Body of pancreas (tissue), 4 donors: Measurements from ENCODE around the gene CERCAM. TPM values are rescaled to one million over a fixed set of nuclear protein-coding genes. Genes with fewer than 3 reads are reported as not detected.

Experiments
- ATAC-seq: fragments of 150-250 bp; one replicate; pipeline ENCODE4 v1.9.1; 2016
- DNase-seq, 4 donors: peaks; one replicate each; pipeline ENCODE4 v3.0.0-alpha.2; 2019
- H3K27ac ChIP-seq, 4 donors: fragments of 200-600 bp; sonication (generic); 1 replicate in 3 of 4; 2 replicates in 1 of 4; pipeline versions ENCODE4 v1.5.1 to v1.6.1; 2016 to 2019; ENCODE audit warnings: mild to moderate bottlenecking in 1 of 4, mixed read lengths in 1 of 4, moderate library complexity in 1 of 4
- H3K27me3 ChIP-seq, 2 donors: fragments of 200-600 bp; sonication (generic); one replicate each; pipeline ENCODE4 v1.6.0; 2016; ENCODE audit warnings: mild to moderate bottlenecking in 1 of 2
- H3K36me3 ChIP-seq, 2 donors: fragments of 200-600 bp; sonication (generic); replicated peaks in 1 of 2; 2 replicates each; pipeline ENCODE4 v1.5.1; 2016; ENCODE audit warnings: low read depth in 2 of 2; ENCODE audit not compliant: insufficient read depth in 1 of 2
- H3K4me1 ChIP-seq: fragments of 200-600 bp; sonication (generic); one replicate; pipeline ENCODE4 v1.6.0; 2016
- H3K4me3 ChIP-seq, 2 donors: fragments of 200-600 bp; sonication (generic); 1 replicate in 1 of 2; 2 replicates in 1 of 2; pipeline ENCODE4 v1.5.1; 2016 to 2019
- H3K9me3 ChIP-seq, 3 donors: fragments of 200-600 bp; sonication (generic); 1 replicate in 2 of 3; 2 replicates in 1 of 3; pipeline ENCODE4 v1.5.1; 2016
- CTCF ChIP-seq, 7 experiments: fragments of 450-650 bp in 4 of 7; fragments of 200-600 bp in 3 of 7; sonication (generic) in 3 of 7; IDR thresholded peaks; one replicate each; pipeline ENCODE4 v1.5.1; 2016 to 2019; ENCODE audit warnings: antibody characterized with exemption in 7 of 7
- POLR2A ChIP-seq, 3 donors: fragments of 450-650 bp; IDR thresholded peaks; one replicate each; pipeline ENCODE4 v1.6.1; 2016; ENCODE audit warnings: antibody characterized with exemption in 3 of 3, mild to moderate bottlenecking in 2 of 3
- WGBS, 2 donors: methylation state at CpG; one replicate each; pipeline ENCODE4 v1.1.5; 2017; 5-methylcytosine and 5-hydroxymethylcytosine counted together
- intact Hi-C: fragments of 100-400 bp; cut with DNase I; formaldehyde crosslinking; loops from one replicate; pipeline ENCODE4 v1.15.1; 2023
- total RNA-seq, 2 donors: library from RNA; depleted of rRNA; stranded (reverse); fragments of >200 nt; gene quantifications; one replicate each; pipeline ENCODE4 v1.1.0, GENCODE V29; 2016

Gene CERCAM
- total RNA-seq, 2 donors from 2014 or later: 28.0 to 42.0 TPM

DNA sequence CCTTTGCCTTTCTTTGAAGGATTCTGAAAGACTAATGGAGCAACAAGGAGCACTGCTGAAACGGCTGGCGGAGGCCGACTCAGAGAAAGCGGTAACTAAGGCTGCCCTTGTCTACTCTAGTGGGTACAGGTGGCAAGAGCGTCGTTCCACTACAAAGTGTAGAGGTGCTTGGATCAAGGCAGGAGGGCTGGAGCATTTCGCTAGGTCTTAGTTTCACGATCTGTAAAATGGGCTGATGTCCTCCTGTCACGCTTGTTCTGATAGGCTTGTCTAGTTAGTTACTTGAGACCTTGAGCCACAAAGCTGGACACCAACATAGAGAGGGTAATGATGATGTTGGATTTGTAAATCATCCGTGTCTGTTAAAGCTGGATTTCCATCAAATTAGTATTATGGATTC, 60.9 kb downstream of the CERCAM start:
- no peak for DNase-seq
- Histone ChIP-seq H3K27ac (no peak overlapping the region), H3K27me3 (no peaks in the 10 kb centered on the region), H3K36me3 (peaks cover 4 to 7% of the 10 kb centered on the region in 2 donors), H3K4me1 (no peaks in the 10 kb centered on the region), H3K4me3 (no peak overlapping the region), H3K9me3 (no peaks in the 10 kb centered on the region)
- no peak for TF ChIP-seq CTCF (IDR thresholded peaks at IDR 0.05)
- no peak for TF ChIP-seq POLR2A (IDR thresholded peaks at IDR 0.05)
- WGBS, 2 donors: 95 to 96% methylated on average over 10 of the region's 10 CpGs
- no peak for ATAC-seq
- intact Hi-C loops: no loop called here

GRCh38 chr9:128482186-128482585, 61.5 kb downstream of the CERCAM start:
- Histone ChIP-seq H3K27ac (no peak overlapping the region), H3K36me3 (peaks cover 4 to 10% of the 10 kb centered on the region in 2 donors), H3K27me3 (no peaks in the 10 kb centered on the region), H3K4me3 (no peak overlapping the region), H3K4me1 (no peaks in the 10 kb centered on the region), H3K9me3 (no peaks in the 10 kb centered on the region)
- ATAC-seq (no peak), DNase-seq (no peak)
- intact Hi-C loops: no loop called here
- TF ChIP-seq POLR2A (IDR thresholded peaks at IDR 0.05) (no peak), CTCF (IDR thresholded peaks at IDR 0.05) (no peak)
- 95% methylated on average over 7 of the region's 7 CpGs for WGBS, 2 donors

- DNase-seq (no peak), ATAC-seq (no peak)
- no peaks in the 10 kb centered on the region for H3K9me3 ChIP-seq
- TF ChIP-seq POLR2A (IDR thresholded peaks at IDR 0.05): no peak
- TF ChIP-seq CTCF (IDR thresholded peaks at IDR 0.05): no peak
- H3K4me3 ChIP-seq: no peak overlapping the region
- no peaks in the 10 kb centered on the region for H3K4me1 ChIP-seq
- no peaks in the 10 kb centered on the region for H3K27me3 ChIP-seq
- H3K27ac ChIP-seq: no peak overlapping the region
- intact Hi-C loops: no loop called here
- peaks cover 4 to 10% of the 10 kb centered on the region in 2 donors for H3K36me3 ChIP-seq
- 93 to 97% methylated on average over 11 to 17 of the region's 17 CpGs for WGBS, 2 donors
Measured at GRCh38 chr9:128484686-128485413, 64.2 kb downstream of the CERCAM start.

- H3K36me3 ChIP-seq: peaks cover 4 to 11% of the 10 kb centered on the region in 2 donors
- TF ChIP-seq POLR2A (IDR thresholded peaks at IDR 0.05) (no peak), CTCF (IDR thresholded peaks at IDR 0.05) (no peak)
- DNase-seq (no peak), ATAC-seq (no peak)
- no peaks in the 10 kb centered on the region for H3K4me1 ChIP-seq
- H3K27ac ChIP-seq: no peak overlapping the region
- no peaks in the 10 kb centered on the region for H3K27me3 ChIP-seq
- intact Hi-C loops: no loop called here
- no peaks in the 10 kb centered on the region for H3K9me3 ChIP-seq
- H3K4me3 ChIP-seq: no peak overlapping the region
- 78 to 83% methylated on average over 5 to 6 of the region's 7 CpGs for WGBS, 2 donors
Measured at GRCh38 chr9:128485414-128485855, 64.8 kb downstream of the CERCAM start.

- Histone ChIP-seq H3K27me3 (no peaks in the 10 kb centered on the region), H3K9me3 (no peaks in the 10 kb centered on the region), H3K4me3 (no peak overlapping the region), H3K4me1 (no peaks in the 10 kb centered on the region), H3K27ac (no peak overlapping the region), H3K36me3 (peaks cover 4 to 12% of the 10 kb centered on the region in 2 donors)
- no peak for ATAC-seq
- no peak for DNase-seq
- TF ChIP-seq POLR2A (IDR thresholded peaks at IDR 0.05): no peak
- no peak for TF ChIP-seq CTCF (IDR thresholded peaks at IDR 0.05)
- intact Hi-C loops: no loop called here
Measured at GRCh38 chr9:128486201-128486600, 65.5 kb downstream of the CERCAM start.
